IPS DF 19.7 (cell line): Measurements from ENCODE around the gene TDRKH.

Source experiments
- DNase-seq: peaks from one replicate; pipeline ENCODE4 v3.0.0-alpha.2; 2013; ENCODE audit warnings: low read depth, low spot score

Gene TDRKH

GRCh38 chr1:151790071-151790939 lies at the start of gene TDRKH:
TSS of gene TDRKH (minus strand) at chr1:151790500. CDS start at chr1:151783022, 7,478 bp downstream.
- peak; percentile 98 for DNase-seq

GRCh38 chr1:151839457-151840403 lies 49.4 kb upstream of the TDRKH start, which contains the start of gene C2CD4D:
TSS of gene C2CD4D (minus strand) at chr1:151839820. CDS start at chr1:151838989, 831 bp downstream.
- DNase-seq = no peak

- no peak for DNase-seq
Measured at GRCh38 chr1:151839082-151839412, 48.7 kb upstream of the TDRKH start.

- DNase-seq = no peak
Measured at GRCh38 chr1:151838222-151839081, 48.2 kb upstream of the TDRKH start.

GRCh38 chr1:151837884-151838221 lies 47.6 kb upstream of the TDRKH start:
- DNase-seq = no peak

- DNase-seq = no peak
Measured at GRCh38 chr1:151837197-151837596, 46.9 kb upstream of the TDRKH start.

- DNase-seq = no peak
Measured at GRCh38 chr1:151835596-151835995, 45.3 kb upstream of the TDRKH start.

GRCh38 chr1:151834239-151834638 lies 43.9 kb upstream of the TDRKH start:
- no peak for DNase-seq

- no peak for DNase-seq
Measured at GRCh38 chr1:151833172-151833900, 43.0 kb upstream of the TDRKH start.

GRCh38 chr1:151832318-151832980 lies 42.1 kb upstream of the TDRKH start:
- no peak for DNase-seq

GRCh38 chr1:151831605-151832004 lies 41.3 kb upstream of the TDRKH start, which contains the start of gene RORC:
TSS of gene RORC (minus strand) at chr1:151831802. CDS start at chr1:151831764, 38 bp downstream.
- no peak for DNase-seq

- no peak for DNase-seq
Measured at GRCh38 chr1:151831256-151831591, 40.9 kb upstream of the TDRKH start.

- DNase-seq = no peak
Measured at GRCh38 chr1:151830055-151830454, 39.8 kb upstream of the TDRKH start.

- no peak for DNase-seq
Measured at GRCh38 chr1:151829352-151830046, 39.2 kb upstream of the TDRKH start.

- no peak for DNase-seq
Measured at GRCh38 chr1:151828921-151829320, 38.6 kb upstream of the TDRKH start.

- DNase-seq = no peak
Measured at GRCh38 chr1:151827853-151828252, 37.6 kb upstream of the TDRKH start.

GRCh38 chr1:151825751-151826660 lies 35.7 kb upstream of the TDRKH start:
- no peak for DNase-seq

- DNase-seq = no peak
Measured at GRCh38 chr1:151825204-151825603, 34.9 kb upstream of the TDRKH start.

- no peak for DNase-seq
Measured at GRCh38 chr1:151823175-151823574, 32.9 kb upstream of the TDRKH start.
